ENCODE data around the gene SIRPB2.

DNA sequence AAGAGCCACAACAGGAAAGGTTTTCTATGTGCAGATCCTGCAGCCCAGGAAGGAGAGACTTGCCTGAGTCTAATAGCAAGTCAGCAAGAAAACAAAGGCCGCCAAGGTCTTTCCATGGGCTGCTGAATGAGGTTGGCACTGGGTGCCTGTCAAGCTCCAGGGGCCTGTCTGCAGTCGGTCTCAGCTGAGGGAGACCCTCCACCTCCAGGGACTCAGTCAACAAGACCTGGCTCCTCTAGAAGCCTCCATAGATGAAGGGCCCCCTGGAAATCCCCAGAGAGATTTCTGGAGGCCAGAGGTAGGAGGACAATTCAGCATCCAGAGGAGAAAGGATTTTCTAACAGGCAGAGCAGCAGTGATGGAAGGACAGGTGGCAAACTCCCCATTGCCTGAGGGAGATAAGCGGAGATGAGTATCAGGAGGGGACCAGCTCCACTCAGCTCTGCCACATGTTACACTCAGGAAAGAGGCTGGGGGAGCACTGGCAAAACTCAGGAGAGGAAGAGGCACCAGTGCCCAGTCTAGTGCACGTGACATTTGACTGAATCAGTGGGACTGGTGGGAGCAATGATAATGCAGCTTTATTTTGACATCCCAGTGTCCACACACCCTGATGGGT lies 64.9 kb downstream of the SIRPB2 start:
- TF ChIP-seq POLR2A (IDR thresholded peaks at IDR 0.05; ENCODE audit: low read depth, low read length), result no peak
- no peak for TF ChIP-seq POLR2AphosphoS5 (IDR thresholded peaks at IDR 0.05; ENCODE audit: low read depth, low read length)
- TF ChIP-seq TAF1 (IDR thresholded peaks at IDR 0.05; ENCODE audit: borderline replicate concordance, low read depth, low read length), result no peak

Measured in GM12892 (cell line).